CD8-positive, alpha-beta memory T cell (primary cell): ENCODE data around the gene KRTAP4-8. TPM values are rescaled to one million over a fixed set of nuclear protein-coding genes. Genes with fewer than 3 reads are reported as not detected.
"Not testable (repeated sequence)": the region's sequence is repeated elsewhere in the genome, so short reads cannot be mapped to it uniquely, and the experiment has no call there.

Source experiments
- CTCF ChIA-PET: fragments of 350-600 bp; sonication (Branson Sonifier 250); formaldehyde crosslinking; loops from one replicate; lab custom pipeline; 2021; ENCODE audit warnings: antibody characterized with exemption; lab: Charles Lee
- POLR2A ChIA-PET: fragments of 350-600 bp; sonication (Branson Sonifier 250); formaldehyde crosslinking; loops from one replicate; lab custom pipeline; 2021; ENCODE audit warnings: antibody characterized with exemption; lab: Charles Lee
- DNase-seq, 5 donors: peaks; one replicate each; pipeline versions ENCODE4 v3.0.0 to v3.0.0-alpha.2; 2020 to 2022; ENCODE audit warnings: mixed read lengths in 1 of 5
- H3K27ac ChIP-seq: one replicate; pipeline ENCODE4 v1.7.0; 2013; ENCODE audit warnings: low read depth, mild to moderate bottlenecking, low read length, moderate library complexity
- H3K27me3 ChIP-seq: 2 replicates; pipeline ENCODE4 v1.7.0; 2013; ENCODE audit warnings: low read length, mild to moderate bottlenecking; ENCODE audit not compliant: insufficient read depth, poor library complexity, severe bottlenecking
- H3K36me3 ChIP-seq: 2 replicates; pipeline ENCODE4 v1.7.0; 2013; ENCODE audit warnings: mild to moderate bottlenecking, low read length, moderate library complexity; ENCODE audit not compliant: insufficient read depth
- H3K4me1 ChIP-seq: 2 replicates; pipeline ENCODE4 v1.7.0; 2013; ENCODE audit warnings: mild to moderate bottlenecking, low read length, moderate library complexity; ENCODE audit not compliant: insufficient read depth
- H3K4me3 ChIP-seq: 2 replicates; pipeline ENCODE4 v1.7.0; 2013; ENCODE audit warnings: mild to moderate bottlenecking, low read length
- H3K9me3 ChIP-seq: 2 replicates; pipeline ENCODE4 v1.7.0; 2013; ENCODE audit warnings: mild to moderate bottlenecking, low read length
- H3K27ac Mint-ChIP-seq, 8 donors: one replicate each; pipeline ENCODE4 v1.8.0; 2020 to 2021; ENCODE audit warnings: mixed read lengths in 8 of 8, mild to moderate bottlenecking in 6 of 8, inconsistent platforms in 3 of 8, moderate library complexity in 3 of 8
- H3K27me3 Mint-ChIP-seq, 2 donors: one replicate each; pipeline ENCODE4 v1.8.0; 2020 to 2021; ENCODE audit warnings: mixed read lengths in 2 of 2, mild to moderate bottlenecking in 1 of 2, moderate library complexity in 1 of 2
- H3K36me3 Mint-ChIP-seq, 3 donors: one replicate each; pipeline ENCODE4 v1.8.0; 2020 to 2021; ENCODE audit warnings: mixed read lengths in 3 of 3, inconsistent platforms in 1 of 3, mild to moderate bottlenecking in 1 of 3
- H3K4me1 Mint-ChIP-seq, 3 donors: one replicate each; pipeline ENCODE4 v1.8.0; 2020 to 2021; ENCODE audit warnings: mixed read lengths in 3 of 3, inconsistent platforms in 1 of 3, mild to moderate bottlenecking in 1 of 3
- H3K4me3 Mint-ChIP-seq, 7 donors: one replicate each; pipeline ENCODE4 v1.8.0; 2020 to 2021; ENCODE audit warnings: mixed read lengths in 7 of 7, mild to moderate bottlenecking in 6 of 7, moderate library complexity in 4 of 7, inconsistent platforms in 2 of 7
- H3K9me3 Mint-ChIP-seq, 5 donors: one replicate each; pipeline ENCODE4 v1.8.0; 2020 to 2022; ENCODE audit warnings: mixed read lengths in 5 of 5, mild to moderate bottlenecking in 3 of 5, moderate library complexity in 2 of 5, inconsistent platforms in 1 of 5
- polyA plus RNA-seq: library from polyadenylated mRNA; unstranded; fragments of 300-500 nt; fragmentation: Illumina TruSeq; gene quantifications from one replicate; pipeline ENCODE4 v1.2.3, GENCODE V29; 2021
- total RNA-seq, 2 experiments: library from RNA; stranded (reverse); gene quantifications; one replicate each; pipeline ENCODE4 v1.2.3, GENCODE V29; 2021

The KRTAP4-8 gene
- total and polyA plus RNA-seq, 3 experiments from 2014 or later, result not detected

DNA sequence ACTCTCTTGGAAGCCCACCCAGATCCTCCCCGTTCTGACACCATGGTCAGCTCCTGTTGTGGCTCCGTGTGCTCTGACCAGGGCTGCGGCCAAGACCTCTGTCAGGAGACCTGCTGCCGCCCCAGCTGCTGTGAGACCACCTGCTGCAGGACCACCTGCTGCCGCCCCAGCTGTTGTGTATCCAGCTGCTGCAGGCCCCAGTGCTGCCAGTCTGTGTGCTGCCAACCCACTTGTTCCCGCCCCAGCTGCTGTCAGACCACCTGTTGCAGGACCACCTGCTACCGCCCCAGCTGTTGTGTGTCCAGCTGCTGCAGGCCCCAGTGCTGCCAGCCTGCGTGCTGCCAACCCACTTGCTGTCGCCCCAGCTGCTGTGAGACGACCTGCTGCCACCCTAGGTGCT lies 7.4 kb upstream of the KRTAP4-8 start, which contains the start of gene KRTAP4-9:
KRTAP4-9 (plus strand) TSS at position 43 of the 400 bp plus-strand sequence; CDS start at position 43, 0 bp downstream.
- H3K4me1 Mint-ChIP-seq, H3K27me3 ChIP-seq, H3K27ac Mint-ChIP-seq, H3K4me1 ChIP-seq, H3K36me3 Mint-ChIP-seq, POLR2A ChIA-PET, H3K36me3 ChIP-seq, H3K9me3 ChIP-seq, H3K4me3 ChIP-seq, CTCF ChIA-PET, DNase-seq, H3K27ac ChIP-seq, H3K9me3 Mint-ChIP-seq: not testable (repeated sequence)
- H3K4me3 Mint-ChIP-seq, result peak within 1 kb of the TSS in 1 of 7 donors; percentile 75
- H3K27me3 Mint-ChIP-seq, result peaks cover under 1 to 40% of the 10 kb centered on the region in 2 donors

- DNase-seq, H3K27ac ChIP-seq, H3K9me3 Mint-ChIP-seq, H3K27me3 ChIP-seq, H3K36me3 Mint-ChIP-seq, H3K4me3 ChIP-seq, H3K4me1 ChIP-seq, H3K27ac Mint-ChIP-seq, H3K36me3 ChIP-seq, POLR2A ChIA-PET, H3K4me3 Mint-ChIP-seq, H3K9me3 ChIP-seq, CTCF ChIA-PET: not testable (repeated sequence)
- Mint-ChIP-seq H3K4me1 (peaks cover 0 to 13% (median 11%) of the 10 kb centered on the region in 3 donors), H3K27me3 (peaks cover 5 to 40% of the 10 kb centered on the region in 2 donors)
Measured at GRCh38 chr17:41104386-41105038, 6.6 kb upstream of the KRTAP4-8 start.

DNA sequence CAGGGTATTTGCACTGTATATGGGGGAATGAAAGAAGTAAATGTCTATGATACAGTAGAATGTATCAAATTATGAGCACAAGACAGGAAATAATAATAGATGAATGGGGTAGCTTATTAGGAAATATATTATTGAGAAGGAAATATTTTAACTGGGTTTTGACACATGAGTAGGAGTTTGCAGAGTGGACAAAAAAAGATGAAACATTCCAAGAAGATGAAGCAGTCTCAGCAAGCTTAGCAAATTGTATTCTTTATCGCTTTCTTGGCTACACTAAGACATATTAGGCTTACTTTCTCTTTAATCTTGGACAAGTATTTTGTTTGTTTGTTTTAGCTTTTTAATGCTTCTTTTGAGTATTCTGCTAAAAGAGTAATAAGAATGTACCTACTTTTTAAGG lies 6.0 kb upstream of the KRTAP4-8 start:
- Histone ChIP-seq H3K9me3 (no peaks in the 10 kb centered on the region), H3K4me1 (no peaks in the 10 kb centered on the region), H3K36me3 (no peaks in the 10 kb centered on the region), H3K27me3 (no peaks in the 10 kb centered on the region), H3K27ac (no peak overlapping the region), H3K4me3 (no peak overlapping the region)
- Mint-ChIP-seq H3K27ac (no peak overlapping the region), H3K36me3 (no peaks in the 10 kb centered on the region), H3K4me1 (peaks cover 0 to 12% (median 11%) of the 10 kb centered on the region in 3 donors), H3K4me3 (no peak overlapping the region), H3K9me3 (no peaks in the 10 kb centered on the region), H3K27me3 (peaks cover 5 to 38% of the 10 kb centered on the region in 2 donors)
- ChIA-PET CTCF (no interaction called here), POLR2A (no interaction called here)
- DNase-seq, result no peak

DNA sequence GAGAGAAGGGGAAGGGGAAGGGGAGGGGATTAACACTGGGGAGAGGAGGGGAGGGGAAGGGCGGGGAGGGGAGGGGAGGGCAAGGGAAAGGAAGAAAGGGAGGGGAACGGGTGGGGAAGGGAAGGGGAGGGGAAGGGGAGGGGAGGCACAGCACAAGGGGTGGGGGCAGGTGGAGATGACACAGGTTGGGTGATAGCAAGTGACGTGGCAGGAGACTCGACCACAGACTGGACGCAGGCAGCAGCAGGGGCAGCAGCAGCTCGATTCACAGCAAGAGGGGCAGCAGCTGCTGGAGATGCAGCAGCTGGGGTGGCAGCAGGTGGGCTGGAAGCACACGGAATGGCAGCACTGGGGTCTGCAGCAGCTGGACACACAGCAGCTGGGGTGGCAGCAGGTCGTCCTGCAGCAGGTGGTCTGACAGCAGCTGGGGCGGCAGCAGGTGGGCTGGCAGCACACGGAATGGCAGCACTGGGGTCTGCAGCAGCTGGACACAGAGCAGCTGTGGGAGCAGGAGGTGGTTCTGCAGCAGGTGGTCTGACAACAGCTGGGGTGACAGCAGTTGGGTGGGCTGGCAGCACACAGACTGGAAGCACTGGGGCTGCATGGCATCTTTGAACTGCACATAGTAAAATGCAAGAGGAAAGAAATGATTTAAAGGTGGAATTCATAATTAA lies 3.8 kb upstream of the KRTAP4-8 start, which contains the start of gene KRTAP4-16:
KRTAP4-16 (minus strand) TSS at position 624 of the 674 bp plus-strand sequence; CDS start at position 624, 0 bp downstream.
- no peak for DNase-seq
- H3K27ac Mint-ChIP-seq, result no peak within 1 kb of the TSS
- Histone ChIP-seq H3K27me3 (no peaks in the 10 kb centered on the region), H3K4me3 (no peak within 1 kb of the TSS), H3K4me1 (no peaks in the 10 kb centered on the region), H3K36me3 (no peaks in the 10 kb centered on the region), H3K9me3 (no peaks in the 10 kb centered on the region), H3K27ac (no peak within 1 kb of the TSS)
- peaks cover 0 to 7% (median 6%) of the 10 kb centered on the region in 3 donors for H3K4me1 Mint-ChIP-seq
- H3K27me3 Mint-ChIP-seq, result peaks cover 12 to 39% of the 10 kb centered on the region in 2 donors
- CTCF ChIA-PET, result no interaction called here
- POLR2A ChIA-PET, result no interaction called here
- H3K4me3 Mint-ChIP-seq, result no peak within 1 kb of the TSS
- H3K9me3 Mint-ChIP-seq, result no peaks in the 10 kb centered on the region
- H3K36me3 Mint-ChIP-seq, result peaks cover 0 to 5% (median 0%) of the 10 kb centered on the region in 3 donors

GRCh38 chr17:41099682-41100480 lies 1.9 kb upstream of the KRTAP4-8 start:
- H3K27ac ChIP-seq, CTCF ChIA-PET, H3K27me3 ChIP-seq, H3K4me1 Mint-ChIP-seq, H3K36me3 Mint-ChIP-seq, DNase-seq, H3K4me3 ChIP-seq, H3K4me1 ChIP-seq, POLR2A ChIA-PET, H3K9me3 Mint-ChIP-seq, H3K27ac Mint-ChIP-seq, H3K9me3 ChIP-seq, H3K36me3 ChIP-seq, H3K4me3 Mint-ChIP-seq: not testable (repeated sequence)
- H3K27me3 Mint-ChIP-seq, result peaks cover 20 to 47% of the 10 kb centered on the region in 2 donors

- Histone ChIP-seq H3K36me3 (no peaks in the 10 kb centered on the region), H3K27ac (no peak overlapping the region), H3K4me1 (no peaks in the 10 kb centered on the region), H3K27me3 (peaks cover 3% of the 10 kb centered on the region), H3K4me3 (no peak overlapping the region), H3K9me3 (no peaks in the 10 kb centered on the region)
- Mint-ChIP-seq H3K9me3 (no peaks in the 10 kb centered on the region), H3K4me3 (no peak overlapping the region), H3K4me1 (peaks cover 0 to 7% (median 6%) of the 10 kb centered on the region in 3 donors), H3K27ac (peak overlapping the region in 1 of 8 donors; percentile 23), H3K27me3 (peaks cover 22 to 55% of the 10 kb centered on the region in 2 donors), H3K36me3 (peaks cover 0 to 5% (median 0%) of the 10 kb centered on the region in 3 donors)
- CTCF ChIA-PET, result no interaction called here
- POLR2A ChIA-PET, result no interaction called here
- DNase-seq, result no peak
Measured at GRCh38 chr17:41098481-41098880, 539 bp upstream of the KRTAP4-8 start.

- Mint-ChIP-seq H3K27ac (no peak overlapping the region), H3K27me3 (peaks cover 24 to 55% of the 10 kb centered on the region in 2 donors), H3K4me1 (peaks cover 0 to 7% (median 6%) of the 10 kb centered on the region in 3 donors), H3K9me3 (peaks cover 0 to 7% (median 0%) of the 10 kb centered on the region in 5 donors), H3K4me3 (no peak overlapping the region), H3K36me3 (peaks cover 0 to 5% (median 0%) of the 10 kb centered on the region in 3 donors)
- Histone ChIP-seq H3K27me3 (peaks cover 3% of the 10 kb centered on the region), H3K36me3 (no peaks in the 10 kb centered on the region), H3K4me1 (no peaks in the 10 kb centered on the region), H3K27ac (no peak overlapping the region), H3K9me3 (no peaks in the 10 kb centered on the region), H3K4me3 (no peak overlapping the region)
- ChIA-PET CTCF (no interaction called here), POLR2A (no interaction called here)
- no peak for DNase-seq
Measured at GRCh38 chr17:41096055-41096454, 1.9 kb downstream of the KRTAP4-8 start.
